ENCODE data around the gene AGAP1. TPM values are rescaled to one million over a fixed set of nuclear protein-coding genes. Genes with fewer than 3 reads are reported as not detected.
A peak's percentile ranks its signal among the peaks of the same experiment; 100 is the strongest.

Gene AGAP1
- total RNA-seq, 1 donor from 2014 or later: 20.4 TPM

DNA sequence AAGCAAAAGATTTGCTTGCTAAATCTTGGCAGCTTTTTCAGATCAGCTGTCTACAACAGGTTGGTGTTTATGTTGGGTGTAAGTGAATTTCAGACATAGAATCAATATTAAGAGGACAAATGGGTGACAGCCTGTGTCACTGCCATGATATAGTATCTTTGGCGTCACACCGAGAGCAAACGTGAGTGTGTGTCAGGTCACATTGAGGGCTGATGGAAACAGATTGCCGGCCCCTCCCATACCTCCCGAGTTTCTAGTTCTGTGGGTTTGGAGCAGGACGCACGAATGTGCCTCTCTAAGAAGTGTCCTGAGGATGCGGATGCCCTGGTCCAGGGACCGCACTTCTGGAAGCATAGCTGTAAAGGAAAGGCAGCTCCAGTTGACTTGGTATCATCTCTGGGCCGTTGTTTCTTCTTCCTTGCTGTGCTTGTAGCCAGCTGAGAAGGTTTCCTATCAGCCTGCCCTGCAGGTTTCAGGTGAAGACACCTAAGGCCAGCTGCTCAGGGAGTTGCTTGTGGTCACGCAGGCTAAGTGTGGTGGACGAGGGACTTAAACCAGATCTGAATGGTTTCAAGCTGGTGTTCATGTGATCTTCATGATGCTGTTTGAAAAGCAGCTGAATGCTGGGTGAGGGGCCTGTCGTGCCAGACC, 6.4 kb downstream of the AGAP1 start:
- H3K27ac Mint-ChIP-seq: peak overlapping the region; percentile 39
- H3K79me2 ChIP-seq (ENCODE audit: low read depth): peaks cover 100% of the 10 kb centered on the region
- H3K4me1 Mint-ChIP-seq: peaks cover 92% of the 10 kb centered on the region

DNA sequence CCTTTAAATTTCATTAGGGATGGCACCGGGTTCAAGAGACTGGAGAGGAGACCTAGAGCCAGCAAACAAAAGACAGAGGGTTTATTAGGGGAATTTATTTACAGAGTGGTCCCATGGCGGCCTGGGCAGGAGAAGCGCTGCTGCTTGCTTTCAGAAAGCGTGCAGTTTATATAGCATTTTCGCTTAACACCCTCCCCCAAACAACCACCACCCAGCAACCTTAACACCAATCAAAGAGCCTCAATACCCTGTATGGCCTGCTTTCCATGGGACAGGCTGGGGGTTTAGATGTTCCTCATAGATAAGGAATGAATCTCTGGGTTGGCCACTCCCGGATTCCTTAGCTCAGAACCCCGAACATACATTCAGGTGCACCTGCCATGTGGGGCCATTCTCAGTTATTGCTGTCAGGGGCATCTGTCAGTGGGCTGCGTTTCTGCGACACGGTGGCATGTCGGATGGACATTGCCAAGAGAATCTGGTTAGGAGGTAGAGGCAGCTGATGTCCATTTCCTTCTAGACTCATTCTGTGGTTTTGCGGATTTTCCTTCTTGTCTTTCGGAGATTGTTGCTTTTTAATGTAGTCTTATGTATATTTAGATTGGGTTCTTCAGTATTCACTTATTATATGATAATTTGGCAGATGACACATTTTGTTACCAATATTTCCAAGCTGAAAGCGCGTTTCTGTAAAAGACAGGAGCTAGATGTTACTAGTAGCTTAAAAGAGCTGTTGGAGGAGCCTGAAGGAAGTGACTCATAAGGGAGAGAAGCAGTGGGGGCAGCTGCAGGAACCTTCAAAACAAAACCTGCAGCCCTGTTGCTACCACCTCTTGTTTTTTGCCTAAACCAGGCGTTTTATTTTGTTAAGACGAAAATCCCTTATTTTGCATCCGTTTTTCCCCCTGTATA, 7.2 kb downstream of the AGAP1 start:
- Mint-ChIP-seq H3K36me3 (peaks cover 16% of the 10 kb centered on the region), H3K27me3 (ENCODE audit: insufficient read depth, low read depth) (peaks cover 7% of the 10 kb centered on the region), H3K27ac (peak overlapping the region; percentile 95), H3K9me3 (no peaks in the 10 kb centered on the region), H3K4me1 (peaks cover 89% of the 10 kb centered on the region), H3K4me3 (peak overlapping the region; percentile 50)
- peak overlapping the region; percentile 26 for H3K4me3 ChIP-seq
- H3K4me1 ChIP-seq: peaks cover 90% of the 10 kb centered on the region
- no peak overlapping the region for H3K9ac ChIP-seq
- peaks cover 100% of the 10 kb centered on the region for H3K79me2 ChIP-seq (ENCODE audit: low read depth)
- H3K27ac ChIP-seq: peak overlapping the region; percentile 59
- H2AFZ ChIP-seq (replicated peaks): no peak overlapping the region
- H3K9me3 ChIP-seq (ENCODE audit: low read depth): no peaks in the 10 kb centered on the region
- TF ChIP-seq EZH2 (IDR thresholded peaks at IDR 0.05) (no peak), EZH2phosphoT487 (IDR thresholded peaks at IDR 0.05) (no peak)
- TF ChIP-seq, protein P1, sequence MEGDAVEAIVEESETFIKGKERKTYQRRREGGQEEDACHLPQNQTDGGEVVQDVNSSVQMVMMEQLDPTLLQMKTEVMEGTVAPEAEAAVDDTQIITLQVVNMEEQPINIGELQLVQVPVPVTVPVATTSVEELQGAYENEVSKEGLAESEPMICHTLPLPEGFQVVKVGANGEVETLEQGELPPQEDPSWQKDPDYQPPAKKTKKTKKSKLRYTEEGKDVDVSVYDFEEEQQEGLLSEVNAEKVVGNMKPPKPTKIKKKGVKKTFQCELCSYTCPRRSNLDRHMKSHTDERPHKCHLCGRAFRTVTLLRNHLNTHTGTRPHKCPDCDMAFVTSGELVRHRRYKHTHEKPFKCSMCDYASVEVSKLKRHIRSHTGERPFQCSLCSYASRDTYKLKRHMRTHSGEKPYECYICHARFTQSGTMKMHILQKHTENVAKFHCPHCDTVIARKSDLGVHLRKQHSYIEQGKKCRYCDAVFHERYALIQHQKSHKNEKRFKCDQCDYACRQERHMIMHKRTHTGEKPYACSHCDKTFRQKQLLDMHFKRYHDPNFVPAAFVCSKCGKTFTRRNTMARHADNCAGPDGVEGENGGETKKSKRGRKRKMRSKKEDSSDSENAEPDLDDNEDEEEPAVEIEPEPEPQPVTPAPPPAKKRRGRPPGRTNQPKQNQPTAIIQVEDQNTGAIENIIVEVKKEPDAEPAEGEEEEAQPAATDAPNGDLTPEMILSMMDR (IDR thresholded peaks at IDR 0.05): no peak
- H4K20me1 ChIP-seq (ENCODE audit: low read depth): peaks cover 86% of the 10 kb centered on the region
- DNase-seq (ENCODE audit: low spot score): peak; percentile 32
- peaks cover 40% of the 10 kb centered on the region for H3F3A ChIP-seq (ENCODE audit: low read depth)
- H3K36me3 ChIP-seq: no peaks in the 10 kb centered on the region
- peak overlapping the region; percentile 73 for H3K4me2 ChIP-seq
- H3K27me3 ChIP-seq: no peaks in the 10 kb centered on the region

More for the DNA sequence above, 6.4 kb downstream of the AGAP1 start:
- Histone ChIP-seq H3K4me3 (no peak overlapping the region), H3K36me3 (no peaks in the 10 kb centered on the region), H3K4me2 (no peak overlapping the region), H3K4me1 (peaks cover 93% of the 10 kb centered on the region), H3F3A (ENCODE audit: low read depth) (peaks cover 35% of the 10 kb centered on the region), H3K27ac (no peak overlapping the region), H3K27me3 (no peaks in the 10 kb centered on the region), H4K20me1 (ENCODE audit: low read depth) (peaks cover 93% of the 10 kb centered on the region), H3K9ac (no peak overlapping the region), H2AFZ (replicated peaks) (no peak overlapping the region), H3K9me3 (ENCODE audit: low read depth) (no peaks in the 10 kb centered on the region)
- peaks cover 12% of the 10 kb centered on the region for H3K27me3 Mint-ChIP-seq (ENCODE audit: insufficient read depth, low read depth)
- H3K36me3 Mint-ChIP-seq: peaks cover 16% of the 10 kb centered on the region
- DNase-seq (ENCODE audit: low spot score): no peak
- TF ChIP-seq EZH2phosphoT487 (IDR thresholded peaks at IDR 0.05) (no peak), EZH2 (IDR thresholded peaks at IDR 0.05) (no peak)
- TF ChIP-seq, protein P1 (IDR thresholded peaks at IDR 0.05): no peak
- H3K9me3 Mint-ChIP-seq: no peaks in the 10 kb centered on the region
- H3K4me3 Mint-ChIP-seq: no peak overlapping the region

DNA sequence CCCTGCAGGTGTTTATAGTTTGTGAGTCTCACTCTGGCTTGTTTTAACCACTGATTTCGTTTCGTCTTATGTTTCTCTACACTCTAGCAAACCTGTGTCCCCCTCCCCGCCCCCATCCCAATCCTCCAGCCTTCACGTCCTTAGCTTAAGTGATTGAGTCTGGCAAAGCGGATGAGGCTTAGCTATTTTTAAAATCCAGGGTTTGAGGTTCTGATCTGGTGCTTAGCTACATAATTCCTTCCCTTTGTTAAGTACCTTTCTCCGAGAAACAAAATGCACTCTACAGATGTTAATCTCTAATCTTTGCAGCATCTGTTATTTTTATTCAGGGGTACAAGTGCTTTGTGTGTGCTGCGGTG, 7.8 kb downstream of the AGAP1 start:
- Histone ChIP-seq H3F3A (ENCODE audit: low read depth) (peaks cover 40% of the 10 kb centered on the region), H3K36me3 (no peaks in the 10 kb centered on the region), H3K4me3 (peak overlapping the region; percentile 26), H4K20me1 (ENCODE audit: low read depth) (peaks cover 85% of the 10 kb centered on the region), H3K27ac (peak overlapping the region; percentile 59), H2AFZ (replicated peaks) (no peak overlapping the region), H3K27me3 (no peaks in the 10 kb centered on the region), H3K79me2 (ENCODE audit: low read depth) (peaks cover 100% of the 10 kb centered on the region), H3K4me1 (peaks cover 88% of the 10 kb centered on the region), H3K9ac (no peak overlapping the region), H3K4me2 (peak overlapping the region; percentile 73), H3K9me3 (ENCODE audit: low read depth) (no peaks in the 10 kb centered on the region)
- Mint-ChIP-seq H3K27me3 (ENCODE audit: insufficient read depth, low read depth) (peaks cover 7% of the 10 kb centered on the region), H3K27ac (peak overlapping the region; percentile 24), H3K9me3 (no peaks in the 10 kb centered on the region), H3K36me3 (peaks cover 15% of the 10 kb centered on the region), H3K4me3 (peak overlapping the region; percentile 50), H3K4me1 (peaks cover 87% of the 10 kb centered on the region)
- TF ChIP-seq EZH2phosphoT487 (IDR thresholded peaks at IDR 0.05): no peak
- DNase-seq (ENCODE audit: low spot score): peak; percentile 69

Data from neural progenitor cell (in vitro differentiated cells).